GM10847 (cell line): ENCODE measurements around the gene APLN.

Experiments used
- POLR2A ChIP-seq: IDR thresholded peaks from 2 replicates; pipeline ENCODE4 v1.6.1; 2011; ENCODE audit not compliant: insufficient read length; ENCODE audit errors: extremely low read depth

APLN gene

GRCh38 chrX:129632443-129632842 lies 22.3 kb downstream of the APLN start:
- no peak for TF ChIP-seq POLR2A

GRCh38 chrX:129631849-129632248 lies 22.9 kb downstream of the APLN start:
- no peak for TF ChIP-seq POLR2A

- no peak for TF ChIP-seq POLR2A
Observed at GRCh38 chrX:129629837-129630236, 24.9 kb downstream of the APLN start.

GRCh38 chrX:129626026-129626425 lies 28.7 kb downstream of the APLN start:
- no peak for TF ChIP-seq POLR2A

- TF ChIP-seq POLR2A, result no peak
Observed at GRCh38 chrX:129622757-129623301, 31.9 kb downstream of the APLN start.

GRCh38 chrX:129618997-129619396 lies 35.8 kb downstream of the APLN start:
- TF ChIP-seq POLR2A, result no peak

- TF ChIP-seq POLR2A, result no peak
Observed at GRCh38 chrX:129617420-129617819, 37.3 kb downstream of the APLN start.

- no peak for TF ChIP-seq POLR2A
Observed at GRCh38 chrX:129614481-129615255, 40.1 kb downstream of the APLN start.

- no peak for TF ChIP-seq POLR2A
Observed at GRCh38 chrX:129613596-129613995, 41.2 kb downstream of the APLN start.

- no peak for TF ChIP-seq POLR2A
Observed at GRCh38 chrX:129612396-129612795, 42.4 kb downstream of the APLN start.

GRCh38 chrX:129609395-129609794 lies 45.4 kb downstream of the APLN start:
- no peak for TF ChIP-seq POLR2A

- no peak for TF ChIP-seq POLR2A
Observed at GRCh38 chrX:129608496-129608895, 46.3 kb downstream of the APLN start.

- TF ChIP-seq POLR2A, result no peak
Observed at GRCh38 chrX:129606918-129607317, 47.8 kb downstream of the APLN start.

GRCh38 chrX:129600981-129601424 lies 53.8 kb downstream of the APLN start:
- TF ChIP-seq POLR2A, result no peak

GRCh38 chrX:129599996-129600395 lies 54.8 kb downstream of the APLN start:
- TF ChIP-seq POLR2A, result no peak

GRCh38 chrX:129599499-129599898 lies 55.3 kb downstream of the APLN start:
- no peak for TF ChIP-seq POLR2A

- TF ChIP-seq POLR2A, result no peak
Observed at GRCh38 chrX:129597905-129598304, 56.9 kb downstream of the APLN start.
